ENCODE measurements around the gene ANKLE1. TPM values are rescaled to one million over a fixed set of nuclear protein-coding genes. Genes with fewer than 3 reads are reported as not detected.

Gene ANKLE1
- polyA plus RNA-seq, 1 donor (not counting 4 experiments of a cell fraction or from before 2014, with no cell fraction given): 0.30 TPM

GRCh38 chr19:17285415-17286135 lies 3.9 kb downstream of the ANKLE1 start:
- Histone ChIP-seq H3K27me3 (ENCODE audit: control insufficient read depth, extremely low read depth, insufficient read depth, low read length) (no peaks in the 10 kb centered on the region), H3K4me1 (ENCODE audit: control insufficient read depth, extremely low read depth, insufficient read depth, low read length) (peaks cover 6% of the 10 kb centered on the region), H3K9ac (ENCODE audit: control insufficient read depth, extremely low read depth, insufficient read depth, low read length) (no peak overlapping the region), H3K4me3 (ENCODE audit: control insufficient read depth in 2 of 3, extremely low read depth in 1 of 3, insufficient read depth in 2 of 3, low read depth in 1 of 3, low read length in 3 of 3) (no peak overlapping the region), H2AFZ (ENCODE audit: control insufficient read depth, low read length) (no peak overlapping the region), H3K4me2 (ENCODE audit: control insufficient read depth, extremely low read depth, insufficient read depth, low read depth, low read length) (no peak overlapping the region), H3K9me1 (ENCODE audit: control insufficient read depth, extremely low read depth, insufficient read depth, low read length) (no peaks in the 10 kb centered on the region), H3K27ac (ENCODE audit: control insufficient read depth, insufficient read depth, low read length) (no peak overlapping the region), H3K9me3 (ENCODE audit: control insufficient read depth, low read depth, low read length) (no peaks in the 10 kb centered on the region), H3K36me3 (ENCODE audit: control insufficient read depth in 2 of 2, extremely low read depth in 1 of 2, insufficient read depth in 2 of 2, low read length in 2 of 2) (no peaks in the 10 kb centered on the region), H4K20me1 (ENCODE audit: control insufficient read depth, extremely low read depth, insufficient read depth, low read length) (no peaks in the 10 kb centered on the region), H3K79me2 (ENCODE audit: control insufficient read depth, insufficient read depth, low read length) (no peaks in the 10 kb centered on the region)
- dilution Hi-C loops (cut with MboI; ENCODE audit: extremely low pct_ligation_motif_present, low sequenced_read_pairs): no loop called here
- no peak for FAIRE-seq
- no peak for DNase-seq (ENCODE audit: low read depth, low spot score)
- TF ChIP-seq CTCF (optimal IDR thresholded peaks at IDR 0.05 in 1 of 3, IDR thresholded peaks at IDR 0.05 in 1 of 3, conservative IDR thresholded peaks at IDR 0.05 in 1 of 3; ENCODE audit: extremely low read depth in 1 of 3, insufficient read depth in 2 of 3, low read length in 3 of 3) (no peak), EZH2 (IDR thresholded peaks at IDR 0.05; ENCODE audit: low read length) (no peak)

- dilution Hi-C loops (cut with MboI; ENCODE audit: extremely low pct_ligation_motif_present, low sequenced_read_pairs): no loop called here
- Histone ChIP-seq H3K4me1 (ENCODE audit: control insufficient read depth, extremely low read depth, insufficient read depth, low read length) (peaks cover 6% of the 10 kb centered on the region), H3K9me1 (ENCODE audit: control insufficient read depth, extremely low read depth, insufficient read depth, low read length) (no peaks in the 10 kb centered on the region), H3K36me3 (ENCODE audit: control insufficient read depth in 2 of 2, extremely low read depth in 1 of 2, insufficient read depth in 2 of 2, low read length in 2 of 2) (peaks cover 0 to 1% of the 10 kb centered on the region in 2 experiments), H3K4me2 (ENCODE audit: control insufficient read depth, extremely low read depth, insufficient read depth, low read depth, low read length) (no peak overlapping the region), H3K9me3 (ENCODE audit: control insufficient read depth, low read depth, low read length) (no peaks in the 10 kb centered on the region), H3K27ac (ENCODE audit: control insufficient read depth, insufficient read depth, low read length) (no peak overlapping the region), H3K4me3 (ENCODE audit: control insufficient read depth in 2 of 3, extremely low read depth in 1 of 3, insufficient read depth in 2 of 3, low read depth in 1 of 3, low read length in 3 of 3) (no peak overlapping the region), H2AFZ (ENCODE audit: control insufficient read depth, low read length) (no peak overlapping the region), H3K79me2 (ENCODE audit: control insufficient read depth, insufficient read depth, low read length) (no peaks in the 10 kb centered on the region), H3K27me3 (ENCODE audit: control insufficient read depth, extremely low read depth, insufficient read depth, low read length) (no peaks in the 10 kb centered on the region), H4K20me1 (ENCODE audit: control insufficient read depth, extremely low read depth, insufficient read depth, low read length) (no peaks in the 10 kb centered on the region), H3K9ac (ENCODE audit: control insufficient read depth, extremely low read depth, insufficient read depth, low read length) (no peak overlapping the region)
- TF ChIP-seq EZH2 (IDR thresholded peaks at IDR 0.05; ENCODE audit: low read length): no peak
- no peak for TF ChIP-seq CTCF (optimal IDR thresholded peaks at IDR 0.05 in 1 of 3, IDR thresholded peaks at IDR 0.05 in 1 of 3, conservative IDR thresholded peaks at IDR 0.05 in 1 of 3; ENCODE audit: extremely low read depth in 1 of 3, insufficient read depth in 2 of 3, low read length in 3 of 3)
- FAIRE-seq: no peak
- DNase-seq (ENCODE audit: low read depth, low spot score): no peak
Measured at GRCh38 chr19:17286263-17286662, 4.6 kb downstream of the ANKLE1 start.
